ENCODE results near the gene ASMTL. TPM values are rescaled to one million over a fixed set of nuclear protein-coding genes. Genes with fewer than 3 reads are reported as not detected.

The ASMTL gene
- total RNA-seq, 1 experiment from 2014 or later = 42.7 TPM

DNA sequence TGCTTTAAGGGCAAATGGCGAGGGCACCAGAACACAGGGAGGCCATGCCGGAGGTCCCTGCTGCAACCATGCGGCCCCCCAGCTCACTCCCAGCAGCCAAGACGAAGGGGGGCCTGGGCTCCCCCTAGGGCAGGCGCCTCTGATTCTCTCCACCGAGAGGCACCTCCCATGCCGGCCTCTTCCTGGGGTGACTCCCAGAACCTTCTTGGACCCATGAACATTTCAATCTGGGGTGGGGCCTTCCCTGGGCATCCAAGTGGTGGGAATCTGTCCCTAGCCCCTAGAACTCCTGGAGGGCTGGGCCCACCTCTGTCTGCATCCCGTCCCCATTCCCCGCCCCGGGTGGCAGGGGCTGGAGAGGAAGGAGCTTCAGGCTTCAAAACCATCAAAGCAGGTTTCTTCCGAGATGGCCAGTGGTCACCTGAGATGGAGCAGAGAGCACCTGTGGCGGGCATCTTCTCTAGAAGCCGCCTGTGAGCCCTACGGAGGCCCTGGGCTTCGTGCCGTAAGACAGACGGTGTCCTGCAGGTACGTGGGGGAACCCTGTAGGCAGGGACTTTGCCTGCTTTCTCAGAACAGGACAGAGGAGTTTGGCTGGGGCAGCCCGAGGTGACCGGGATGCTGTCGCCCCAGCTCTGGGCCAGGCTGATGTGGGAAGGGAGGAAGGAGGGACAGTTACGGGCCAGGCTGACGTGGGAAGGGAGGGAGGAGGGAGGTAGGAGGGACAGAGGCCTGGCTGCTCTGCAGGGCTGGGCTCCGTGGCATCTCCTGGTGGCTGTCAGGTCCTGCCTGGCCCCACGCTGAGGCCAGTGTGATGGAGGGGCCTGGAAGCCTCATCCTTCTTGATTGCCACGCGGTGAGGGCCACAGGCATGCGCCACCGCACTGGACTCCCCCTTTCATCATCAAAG lies 54.0 kb downstream of the ASMTL start:
- Histone ChIP-seq H3F3A (ENCODE audit: insufficient read depth, low read depth) (no peaks in the 10 kb centered on the region), H3K9me2 (ENCODE audit: insufficient read depth) (no peaks in the 10 kb centered on the region), H3K4me3 (no peak overlapping the region), H4K20me1 (ENCODE audit: insufficient read depth) (peaks cover 4% of the 10 kb centered on the region; the same call in 1 of the 2 replicates), H3K27ac (no peak overlapping the region), H3K79me2 (ENCODE audit: low read depth) (peaks cover 23% of the 10 kb centered on the region), H2AFZ (no peak overlapping the region), H3K9me3 (ENCODE audit: insufficient read depth, low read depth) (no peaks in the 10 kb centered on the region), H3K4me2 (no peak overlapping the region), H3K27me3 (ENCODE audit: insufficient read depth, low read depth) (no peaks in the 10 kb centered on the region), H3K4me1 (replicated peaks; ENCODE audit: insufficient read depth) (no peaks in the 10 kb centered on the region; the same call in 1 of the 2 replicates), H3K36me3 (ENCODE audit: low read depth) (peaks cover 8% of the 10 kb centered on the region)
- no TSS peak for BruUV-seq (replicated peaks)
- TF ChIP-seq, protein P1, sequence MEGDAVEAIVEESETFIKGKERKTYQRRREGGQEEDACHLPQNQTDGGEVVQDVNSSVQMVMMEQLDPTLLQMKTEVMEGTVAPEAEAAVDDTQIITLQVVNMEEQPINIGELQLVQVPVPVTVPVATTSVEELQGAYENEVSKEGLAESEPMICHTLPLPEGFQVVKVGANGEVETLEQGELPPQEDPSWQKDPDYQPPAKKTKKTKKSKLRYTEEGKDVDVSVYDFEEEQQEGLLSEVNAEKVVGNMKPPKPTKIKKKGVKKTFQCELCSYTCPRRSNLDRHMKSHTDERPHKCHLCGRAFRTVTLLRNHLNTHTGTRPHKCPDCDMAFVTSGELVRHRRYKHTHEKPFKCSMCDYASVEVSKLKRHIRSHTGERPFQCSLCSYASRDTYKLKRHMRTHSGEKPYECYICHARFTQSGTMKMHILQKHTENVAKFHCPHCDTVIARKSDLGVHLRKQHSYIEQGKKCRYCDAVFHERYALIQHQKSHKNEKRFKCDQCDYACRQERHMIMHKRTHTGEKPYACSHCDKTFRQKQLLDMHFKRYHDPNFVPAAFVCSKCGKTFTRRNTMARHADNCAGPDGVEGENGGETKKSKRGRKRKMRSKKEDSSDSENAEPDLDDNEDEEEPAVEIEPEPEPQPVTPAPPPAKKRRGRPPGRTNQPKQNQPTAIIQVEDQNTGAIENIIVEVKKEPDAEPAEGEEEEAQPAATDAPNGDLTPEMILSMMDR (conservative IDR thresholded peaks at IDR 0.05) = no peak
- no peak for TF ChIP-seq EZH2 (IDR thresholded peaks at IDR 0.05; ENCODE audit: low read depth)
- DNase-seq = no peak
- ChIA-PET CTCF (no interaction called here), POLR2A (ENCODE audit: unreplicated experiment) (no interaction called here)
- intact Hi-C loops (cut with micrococcal nuclease; ENCODE audit: unreplicated experiment) = no loop called here

DNA sequence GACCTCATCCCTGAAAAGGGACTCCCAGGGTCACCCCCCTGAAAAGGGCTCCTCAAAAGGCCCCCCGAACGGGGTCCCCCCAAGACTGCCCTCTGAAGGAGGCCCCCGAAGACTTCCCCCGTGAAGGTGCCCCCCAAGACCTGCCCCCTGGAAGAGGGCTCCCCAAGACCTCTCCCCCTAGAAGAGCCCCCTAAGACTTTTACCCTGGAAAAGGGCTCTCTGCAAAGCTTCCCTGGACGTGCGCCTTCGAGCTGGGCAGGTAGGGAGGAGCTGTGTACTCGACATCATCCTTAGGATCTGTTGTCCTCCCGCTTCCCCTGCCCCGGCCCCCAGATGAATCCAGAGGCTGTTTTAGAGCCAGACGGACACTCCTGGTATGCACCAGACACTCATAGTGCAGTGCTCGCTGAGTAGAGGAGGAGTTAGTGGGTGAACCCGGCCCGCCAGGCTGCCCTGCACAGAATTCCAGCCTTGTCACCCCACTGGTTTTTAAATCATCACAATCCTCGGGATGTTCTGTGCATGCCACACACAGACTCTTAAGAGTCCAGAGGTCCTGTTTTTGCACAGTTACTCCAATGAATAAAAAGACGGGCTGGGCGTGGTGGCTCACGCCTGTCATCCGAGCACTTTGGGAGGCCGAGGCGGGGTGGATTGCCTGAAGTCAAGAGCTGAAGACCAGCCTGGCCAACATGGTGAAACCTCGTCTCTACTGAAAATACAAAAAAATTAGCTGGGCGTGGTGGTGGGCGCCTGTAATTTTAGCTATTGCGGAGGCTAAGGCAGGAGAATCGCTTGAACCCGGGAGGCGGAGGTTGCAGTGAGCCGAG lies 55.1 kb downstream of the ASMTL start:
- DNase-seq = no peak
- H3K27ac ChIP-seq = no peak overlapping the region
- no peaks in the 10 kb centered on the region; the same call in 1 of the 2 replicates for H3K4me1 ChIP-seq (replicated peaks; ENCODE audit: insufficient read depth)
- H3K79me2 ChIP-seq (ENCODE audit: low read depth) = peaks cover 31% of the 10 kb centered on the region
- POLR2A ChIA-PET (ENCODE audit: unreplicated experiment) = no interaction called here
- TF ChIP-seq, protein P1 (conservative IDR thresholded peaks at IDR 0.05) = no peak
- TF ChIP-seq EZH2 (IDR thresholded peaks at IDR 0.05; ENCODE audit: low read depth) = no peak
- H3K9me3 ChIP-seq (ENCODE audit: insufficient read depth, low read depth) = no peaks in the 10 kb centered on the region
- no peaks in the 10 kb centered on the region for H3F3A ChIP-seq (ENCODE audit: insufficient read depth, low read depth)
- H3K36me3 ChIP-seq (ENCODE audit: low read depth) = no peaks in the 10 kb centered on the region
- intact Hi-C loops (cut with micrococcal nuclease; ENCODE audit: unreplicated experiment) = no loop called here
- H3K4me3 ChIP-seq = no peak overlapping the region
- H3K27me3 ChIP-seq (ENCODE audit: insufficient read depth, low read depth) = no peaks in the 10 kb centered on the region
- H2AFZ ChIP-seq = no peak overlapping the region
- no peak overlapping the region for H3K4me2 ChIP-seq
- BruUV-seq (replicated peaks) = no TSS peak
- H4K20me1 ChIP-seq (ENCODE audit: insufficient read depth) = peaks cover 4% of the 10 kb centered on the region; the same call in 1 of the 2 replicates
- CTCF ChIA-PET = no interaction called here
- no peaks in the 10 kb centered on the region for H3K9me2 ChIP-seq (ENCODE audit: insufficient read depth)

DNA sequence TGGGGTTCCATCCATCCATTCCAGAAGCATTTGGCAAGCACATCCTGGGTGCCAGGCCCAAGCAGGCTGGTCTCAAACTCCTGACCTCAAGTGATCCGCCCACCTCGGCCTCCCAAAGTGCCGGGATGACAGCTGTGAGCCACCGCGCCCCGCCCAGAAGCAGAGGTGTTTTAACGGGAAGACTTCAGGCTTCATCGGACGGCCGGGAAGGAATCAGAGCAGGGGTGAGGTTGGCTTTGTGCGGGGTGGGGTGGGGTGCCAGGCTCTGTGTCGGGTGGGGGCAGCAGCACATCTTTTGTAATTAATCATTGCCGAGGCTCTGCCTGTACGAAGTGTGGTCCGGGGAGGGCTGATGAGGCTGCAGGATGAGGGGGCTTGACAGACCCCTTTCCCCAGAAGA lies 55.7 kb downstream of the ASMTL start:
- Histone ChIP-seq H4K20me1 (ENCODE audit: insufficient read depth) (peaks cover 4% of the 10 kb centered on the region; the same call in 1 of the 2 replicates), H3K4me1 (replicated peaks; ENCODE audit: insufficient read depth) (no peaks in the 10 kb centered on the region; the same call in 1 of the 2 replicates), H3K79me2 (ENCODE audit: low read depth) (peaks cover 31% of the 10 kb centered on the region), H3K9me3 (ENCODE audit: insufficient read depth, low read depth) (no peaks in the 10 kb centered on the region), H3K4me3 (no peak overlapping the region), H3K27me3 (ENCODE audit: insufficient read depth, low read depth) (no peaks in the 10 kb centered on the region), H3K4me2 (no peak overlapping the region), H2AFZ (no peak overlapping the region), H3K9me2 (ENCODE audit: insufficient read depth) (no peaks in the 10 kb centered on the region), H3K36me3 (ENCODE audit: low read depth) (no peaks in the 10 kb centered on the region), H3K27ac (no peak overlapping the region), H3F3A (ENCODE audit: insufficient read depth, low read depth) (no peaks in the 10 kb centered on the region)
- DNase-seq = no peak
- BruUV-seq (replicated peaks) = no TSS peak
- ChIA-PET CTCF (no interaction called here), POLR2A (ENCODE audit: unreplicated experiment) (no interaction called here)
- intact Hi-C loops (cut with micrococcal nuclease; ENCODE audit: unreplicated experiment) = no loop called here
- TF ChIP-seq, protein P1 (conservative IDR thresholded peaks at IDR 0.05) = no peak
- TF ChIP-seq EZH2 (IDR thresholded peaks at IDR 0.05; ENCODE audit: low read depth) = no peak

All from PC-9 (cell line).